Measurements from ENCODE around the gene AGTRAP. TPM values are rescaled to one million over a fixed set of nuclear protein-coding genes. Genes with fewer than 3 reads are reported as not detected.

Gene AGTRAP
- total and polyA plus RNA-seq, 2 of the 8 experiments (the other 6 are each of a cell fraction or from before 2014, with no cell fraction given), result 69.7 to 192 TPM

DNA sequence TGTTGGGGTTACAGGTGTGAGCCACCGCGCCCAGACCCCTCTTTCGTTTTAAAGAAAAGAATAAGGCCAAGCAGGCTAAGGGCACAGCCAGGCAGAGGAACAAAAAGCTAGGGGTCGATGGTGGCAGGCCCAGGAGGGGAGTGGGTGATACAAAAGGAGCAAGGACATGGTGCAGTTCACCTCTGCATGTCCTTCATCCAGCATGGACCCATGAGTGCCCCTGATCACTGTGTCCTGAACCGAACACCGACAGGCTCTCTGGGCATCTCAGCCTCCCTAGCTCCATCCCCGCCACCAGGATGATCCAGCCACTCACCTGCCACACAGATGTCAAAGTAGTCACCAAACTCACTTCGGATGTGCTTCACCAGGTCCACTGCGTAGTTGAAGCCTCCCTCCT, 64.0 kb downstream of the AGTRAP start:
- TF ChIP-seq POLR2A (IDR thresholded peaks at IDR 0.05; ENCODE audit: control extremely low read depth in 1 of 2, low read depth in 2 of 2, low read length in 2 of 2) (no peak), POU5F1 (IDR thresholded peaks at IDR 0.05; ENCODE audit: low read depth, low read length) (no peak), TEAD4 (IDR thresholded peaks at IDR 0.05; ENCODE audit: low read depth, low read length) (no peak), RBBP5 (IDR thresholded peaks at IDR 0.05; ENCODE audit: borderline replicate concordance, low read depth, low read length) (no peak), MAFK (IDR thresholded peaks at IDR 0.05; ENCODE audit: low read depth, low read length) (no peak), SAP30 (IDR thresholded peaks at IDR 0.05; ENCODE audit: insufficient read depth, insufficient replicate concordance, low read length) (no peak), GABPA (IDR thresholded peaks at IDR 0.05; ENCODE audit: borderline replicate concordance, insufficient read depth, low read length) (no peak)
- TF ChIP-seq, protein P1, sequence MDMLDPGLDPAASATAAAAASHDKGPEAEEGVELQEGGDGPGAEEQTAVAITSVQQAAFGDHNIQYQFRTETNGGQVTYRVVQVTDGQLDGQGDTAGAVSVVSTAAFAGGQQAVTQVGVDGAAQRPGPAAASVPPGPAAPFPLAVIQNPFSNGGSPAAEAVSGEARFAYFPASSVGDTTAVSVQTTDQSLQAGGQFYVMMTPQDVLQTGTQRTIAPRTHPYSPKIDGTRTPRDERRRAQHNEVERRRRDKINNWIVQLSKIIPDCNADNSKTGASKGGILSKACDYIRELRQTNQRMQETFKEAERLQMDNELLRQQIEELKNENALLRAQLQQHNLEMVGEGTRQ (IDR thresholded peaks at IDR 0.05; ENCODE audit: low read length), result no peak
- TF ChIP-seq, protein P2, sequence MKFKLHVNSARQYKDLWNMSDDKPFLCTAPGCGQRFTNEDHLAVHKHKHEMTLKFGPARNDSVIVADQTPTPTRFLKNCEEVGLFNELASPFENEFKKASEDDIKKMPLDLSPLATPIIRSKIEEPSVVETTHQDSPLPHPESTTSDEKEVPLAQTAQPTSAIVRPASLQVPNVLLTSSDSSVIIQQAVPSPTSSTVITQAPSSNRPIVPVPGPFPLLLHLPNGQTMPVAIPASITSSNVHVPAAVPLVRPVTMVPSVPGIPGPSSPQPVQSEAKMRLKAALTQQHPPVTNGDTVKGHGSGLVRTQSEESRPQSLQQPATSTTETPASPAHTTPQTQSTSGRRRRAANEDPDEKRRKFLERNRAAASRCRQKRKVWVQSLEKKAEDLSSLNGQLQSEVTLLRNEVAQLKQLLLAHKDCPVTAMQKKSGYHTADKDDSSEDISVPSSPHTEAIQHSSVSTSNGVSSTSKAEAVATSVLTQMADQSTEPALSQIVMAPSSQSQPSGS (IDR thresholded peaks at IDR 0.05; ENCODE audit: low read length), result no peak
- H4K20me1 ChIP-seq (replicated peaks in 1 of 2; ENCODE audit: control insufficient read depth in 1 of 2, insufficient read depth in 2 of 2, low read length in 2 of 2), result peaks cover 6 to 10% of the 10 kb centered on the region in 2 experiments
- no peak overlapping the region for H3K27ac ChIP-seq (ENCODE audit: low read depth, low read length)
- no peak overlapping the region for H2BK12ac ChIP-seq (ENCODE audit: low read depth, low read length)
- no peak overlapping the region for H2BK5ac ChIP-seq (ENCODE audit: low read depth, low read length)
- H3K4me1 ChIP-seq (replicated peaks in 1 of 4; ENCODE audit: control insufficient read depth in 3 of 4, insufficient read depth in 4 of 4, low read length in 3 of 4), result peaks cover 11 to 15% (median 13%) of the 10 kb centered on the region in 4 experiments
- H3K56ac ChIP-seq (replicated peaks; ENCODE audit: insufficient read length, low read depth, low read length), result no peak overlapping the region
- no peak overlapping the region for H3K4ac ChIP-seq (replicated peaks; ENCODE audit: insufficient read length, low read depth, low read length)
- no peak overlapping the region for H3K14ac ChIP-seq (ENCODE audit: insufficient read length)
- FAIRE-seq (no peak), DNase-seq (ENCODE audit: low read depth in 1 of 2, low spot score in 2 of 2) (no peak)
- H3K4me2 ChIP-seq (ENCODE audit: insufficient read depth in 1 of 2, low read depth in 2 of 2, low read length in 2 of 2), result no peak overlapping the region
- WGBS, 2 experiments (ENCODE audit: extremely low coverage in 1 of 2, insufficient coverage in 1 of 2, insufficient read length in 1 of 2, insufficient replicate concordance in 2 of 2, low coverage in 1 of 2, low lambda C conversion rate in 2 of 2, missing lambda C conversion rate in 1 of 2), result 95% methylated on average over 9 of the region's 9 CpGs; no CpG with 5 or more reads in 1 of the 2 experiments
- no peak overlapping the region for H4K8ac ChIP-seq (ENCODE audit: extremely low read depth, insufficient read depth, low read length)
- H3K9me3 ChIP-seq (ENCODE audit: insufficient read depth in 2 of 2, low read depth in 1 of 2, low read length in 1 of 2), result no peaks in the 10 kb centered on the region
- no peaks in the 10 kb centered on the region; the same call in 1 of the 2 replicates for H3K79me1 ChIP-seq (ENCODE audit: low read depth, low read length)
- peaks cover 7% of the 10 kb centered on the region for H3K23me2 ChIP-seq (ENCODE audit: low read depth, low read length)
- H2BK20ac ChIP-seq (ENCODE audit: low read length), result no peak overlapping the region
- no peak overlapping the region for H2BK15ac ChIP-seq (ENCODE audit: low read length)
- H2AFZ ChIP-seq (ENCODE audit: low read length), result no peak overlapping the region
- ChIA-PET POLR2A (ENCODE audit: partially characterized antibody) (interaction anchor here (1.0 to 1.8 kb wide), 2 partner anchors 11 to 12 kb away, joined by 3 to 4 read pairs; no protein-coding TSS in a partner anchor), CTCF (ENCODE audit: partially characterized antibody) (no interaction called here)
- H3K27me3 ChIP-seq (replicated peaks in 1 of 4; ENCODE audit: control insufficient read depth in 3 of 4, extremely low read depth in 1 of 4, insufficient read depth in 3 of 4, low read length in 3 of 4), result no peaks in the 10 kb centered on the region
- H3K79me2 ChIP-seq (ENCODE audit: control insufficient read depth in 1 of 2, insufficient read depth in 2 of 2, low read length in 2 of 2), result peaks cover 0 to 14% of the 10 kb centered on the region in 2 experiments; a peak in 2 of 4 replicates
- H3K4me3 ChIP-seq (ENCODE audit: extremely low read depth in 1 of 4, insufficient read depth in 2 of 4, low read depth in 3 of 4, low read length in 4 of 4), result no peak overlapping the region
- no peak overlapping the region for H2AK5ac ChIP-seq (ENCODE audit: low read depth, low read length)
- H3K18ac ChIP-seq (ENCODE audit: extremely low read depth, low read length), result no peak overlapping the region
- no peak overlapping the region for H4K5ac ChIP-seq (ENCODE audit: insufficient read length, low read depth, low read length)
- no peak overlapping the region for H2BK120ac ChIP-seq (replicated peaks; ENCODE audit: low read depth, low read length)
- peaks cover 8 to 19% (median 17%) of the 10 kb centered on the region in 4 experiments for H3K36me3 ChIP-seq (ENCODE audit: control insufficient read depth in 2 of 4, insufficient read depth in 4 of 4, low read length in 3 of 4)
- H3K23ac ChIP-seq (ENCODE audit: insufficient read length), result no peak overlapping the region
- no peak overlapping the region for H3K9ac ChIP-seq (replicated peaks in 1 of 4; ENCODE audit: extremely low read depth in 1 of 4, low read depth in 3 of 4, low read length in 3 of 4)
- H4K91ac ChIP-seq (replicated peaks; ENCODE audit: insufficient read length, low read length), result no peak overlapping the region

Measured in H1 (cell line).